Thymus (tissue), 11 donors: ENCODE data around the gene NCAPG2. TPM values are rescaled to one million over a fixed set of nuclear protein-coding genes. Genes with fewer than 3 reads are reported as not detected.

Experiments
- DNase-seq, 9 donors: peaks; one replicate each; pipeline ENCODE4 v3.0.0-alpha.2; 2013; ENCODE audit warnings: low spot score in 9 of 9, low read depth in 6 of 9, missing footprints in 1 of 9
- H3K27ac ChIP-seq, 2 donors: one replicate each; pipeline ENCODE4 v1.5.1; 2013; ENCODE audit warnings: control low read depth in 1 of 2, low read depth in 1 of 2, low read length in 1 of 2, mild to moderate bottlenecking in 1 of 2, moderate library complexity in 1 of 2
- H3K27me3 ChIP-seq, 2 donors: one replicate each; pipeline ENCODE4 v1.5.1; 2013; ENCODE audit warnings: low read length in 1 of 2; ENCODE audit not compliant: control insufficient read depth in 2 of 2, insufficient read depth in 1 of 2
- H3K36me3 ChIP-seq, 2 donors: one replicate each; pipeline ENCODE4 v1.5.1; 2013; ENCODE audit warnings: low read length in 1 of 2, mild to moderate bottlenecking in 1 of 2, moderate library complexity in 1 of 2; ENCODE audit not compliant: control insufficient read depth in 2 of 2, insufficient read depth in 2 of 2
- H3K4me1 ChIP-seq, 2 donors: one replicate each; pipeline ENCODE4 v1.5.1; 2013; ENCODE audit warnings: low read length in 2 of 2; ENCODE audit not compliant: control insufficient read depth in 2 of 2, insufficient read depth in 2 of 2
- H3K4me3 ChIP-seq, 2 donors: one replicate each; pipeline ENCODE4 v1.5.1; 2013; ENCODE audit warnings: low read length in 2 of 2, control low read depth in 1 of 2, mild to moderate bottlenecking in 1 of 2
- H3K9me3 ChIP-seq, 2 donors: one replicate each; pipeline ENCODE4 v1.5.1; 2013; ENCODE audit warnings: low read length in 1 of 2, mild to moderate bottlenecking in 1 of 2; ENCODE audit not compliant: control insufficient read depth in 2 of 2, insufficient read depth in 1 of 2
- WGBS: extraction: QIAGEN DNeasy Blood & Tissue Kit; methylation state at CpG from one replicate; pipeline ENCODE4 v1.1.7; 2013; 5-methylcytosine and 5-hydroxymethylcytosine counted together
- polyA plus RNA-seq: library from polyadenylated mRNA; stranded (reverse); fragments of 200-250 nt; gene quantifications from one replicate; pipeline ENCODE4 v1.2.3, GENCODE V29; 2013
- total RNA-seq: library from RNA; stranded (reverse); fragments of 120-200 nt; gene quantifications from one replicate; pipeline ENCODE4 v1.2.4, GENCODE V29; 2013
- donor health status: healthy.

The NCAPG2 gene
- total and polyA plus RNA-seq, 2 donors = 3.8 to 22.7 TPM

DNA sequence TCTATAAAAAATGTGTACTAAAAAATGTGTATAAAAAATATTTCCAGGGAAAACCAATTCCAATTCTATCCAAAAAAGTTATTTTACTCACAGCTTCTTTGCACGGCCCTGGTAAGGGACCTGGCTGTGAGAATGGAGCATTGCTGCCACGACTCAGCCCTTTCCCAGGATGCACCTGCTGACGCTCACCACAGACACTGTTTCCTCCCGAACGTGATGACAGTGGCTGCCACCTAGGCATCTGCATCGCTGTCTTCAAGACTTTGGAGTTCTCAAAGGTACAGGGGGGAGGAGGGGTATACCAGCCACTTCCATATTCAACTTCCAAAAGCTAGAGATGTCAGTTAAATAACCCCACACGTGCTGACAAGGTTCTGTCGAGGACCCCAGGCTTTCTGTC lies 93.1 kb downstream of the NCAPG2 start:
- Histone ChIP-seq H3K4me1 (no peaks in the 10 kb centered on the region), H3K27ac (no peak overlapping the region), H3K27me3 (no peaks in the 10 kb centered on the region), H3K4me3 (no peak overlapping the region), H3K36me3 (peaks cover 13 to 17% of the 10 kb centered on the region in 2 donors), H3K9me3 (no peaks in the 10 kb centered on the region)
- WGBS = 9% methylated on average over 8 of the region's 8 CpGs
- DNase-seq = peak in 6 of 9 donors; percentile 9 to 60 (median 22)

DNA sequence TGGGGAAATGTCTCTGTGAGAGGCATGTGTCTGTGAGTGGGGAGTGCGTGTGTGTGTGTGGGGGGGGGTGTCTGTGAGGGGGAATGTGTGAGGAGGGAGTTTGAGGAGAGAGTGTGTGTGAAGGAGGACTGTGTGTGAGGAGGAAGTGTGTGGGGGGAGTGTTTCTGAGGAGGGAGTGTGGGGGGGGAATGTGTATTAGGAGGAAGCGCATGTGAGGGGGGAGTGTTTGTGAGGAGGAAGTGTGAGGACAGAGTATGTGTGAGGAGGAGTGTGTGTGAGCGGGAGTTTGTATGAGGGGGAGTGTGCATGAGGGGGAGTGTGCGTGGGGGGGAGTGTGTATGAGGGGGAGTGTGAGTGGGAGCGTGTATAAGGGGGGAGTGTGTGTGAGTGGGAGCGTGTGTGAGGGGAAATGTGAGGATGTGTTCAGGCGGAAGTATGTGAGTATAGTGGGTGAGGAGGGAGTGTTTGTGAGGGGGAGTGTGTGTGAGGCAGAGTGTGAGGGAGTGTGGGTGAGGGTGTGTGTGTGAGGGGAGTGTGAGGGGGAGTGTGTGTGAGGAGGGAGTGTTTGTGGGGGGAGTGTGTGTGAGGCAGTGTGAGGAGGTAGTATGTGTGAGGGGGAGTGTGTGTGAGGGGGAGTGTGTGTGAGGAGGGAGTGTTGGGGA lies 95.2 kb downstream of the NCAPG2 start:
- H3K36me3 ChIP-seq = peaks cover 19% of the 10 kb centered on the region in 2 donors
- no peak overlapping the region for H3K4me3 ChIP-seq
- H3K4me1 ChIP-seq = no peaks in the 10 kb centered on the region
- no peaks in the 10 kb centered on the region for H3K27me3 ChIP-seq
- H3K9me3 ChIP-seq = no peaks in the 10 kb centered on the region
- DNase-seq = no peak
- WGBS = 97% methylated on average over 7 of the region's 7 CpGs
- H3K27ac ChIP-seq = no peak overlapping the region

GRCh38 chr7:158607563-158607962 lies 97.0 kb downstream of the NCAPG2 start:
- no peak overlapping the region for H3K27ac ChIP-seq
- H3K9me3 ChIP-seq = peaks cover 0 to 6% of the 10 kb centered on the region in 2 donors
- peaks cover 16 to 19% of the 10 kb centered on the region in 2 donors for H3K36me3 ChIP-seq
- H3K27me3 ChIP-seq = no peaks in the 10 kb centered on the region
- WGBS = 87% methylated on average over 6 of the region's 6 CpGs
- DNase-seq = no peak
- H3K4me3 ChIP-seq = no peak overlapping the region
- H3K4me1 ChIP-seq = no peaks in the 10 kb centered on the region

GRCh38 chr7:158606671-158607424 lies 97.8 kb downstream of the NCAPG2 start:
- 98% methylated on average over 18 of the region's 18 CpGs for WGBS

GRCh38 chr7:158606129-158606528 lies 98.5 kb downstream of the NCAPG2 start:
- no peak overlapping the region for H3K4me3 ChIP-seq
- H3K27me3 ChIP-seq = no peaks in the 10 kb centered on the region
- 96% methylated on average over 4 of the region's 4 CpGs for WGBS
- no peak for DNase-seq
- peaks cover 0 to 6% of the 10 kb centered on the region in 2 donors for H3K9me3 ChIP-seq
- no peaks in the 10 kb centered on the region for H3K4me1 ChIP-seq
- peaks cover 16 to 19% of the 10 kb centered on the region in 2 donors for H3K36me3 ChIP-seq
- no peak overlapping the region for H3K27ac ChIP-seq

More at GRCh38 chr7:158606671-158607424, 97.8 kb downstream of the NCAPG2 start:
- Histone ChIP-seq H3K9me3 (peaks cover 0 to 6% of the 10 kb centered on the region in 2 donors), H3K4me1 (no peaks in the 10 kb centered on the region), H3K36me3 (peaks cover 16 to 19% of the 10 kb centered on the region in 2 donors), H3K27ac (no peak overlapping the region), H3K27me3 (no peaks in the 10 kb centered on the region), H3K4me3 (no peak overlapping the region)
- no peak for DNase-seq

DNA sequence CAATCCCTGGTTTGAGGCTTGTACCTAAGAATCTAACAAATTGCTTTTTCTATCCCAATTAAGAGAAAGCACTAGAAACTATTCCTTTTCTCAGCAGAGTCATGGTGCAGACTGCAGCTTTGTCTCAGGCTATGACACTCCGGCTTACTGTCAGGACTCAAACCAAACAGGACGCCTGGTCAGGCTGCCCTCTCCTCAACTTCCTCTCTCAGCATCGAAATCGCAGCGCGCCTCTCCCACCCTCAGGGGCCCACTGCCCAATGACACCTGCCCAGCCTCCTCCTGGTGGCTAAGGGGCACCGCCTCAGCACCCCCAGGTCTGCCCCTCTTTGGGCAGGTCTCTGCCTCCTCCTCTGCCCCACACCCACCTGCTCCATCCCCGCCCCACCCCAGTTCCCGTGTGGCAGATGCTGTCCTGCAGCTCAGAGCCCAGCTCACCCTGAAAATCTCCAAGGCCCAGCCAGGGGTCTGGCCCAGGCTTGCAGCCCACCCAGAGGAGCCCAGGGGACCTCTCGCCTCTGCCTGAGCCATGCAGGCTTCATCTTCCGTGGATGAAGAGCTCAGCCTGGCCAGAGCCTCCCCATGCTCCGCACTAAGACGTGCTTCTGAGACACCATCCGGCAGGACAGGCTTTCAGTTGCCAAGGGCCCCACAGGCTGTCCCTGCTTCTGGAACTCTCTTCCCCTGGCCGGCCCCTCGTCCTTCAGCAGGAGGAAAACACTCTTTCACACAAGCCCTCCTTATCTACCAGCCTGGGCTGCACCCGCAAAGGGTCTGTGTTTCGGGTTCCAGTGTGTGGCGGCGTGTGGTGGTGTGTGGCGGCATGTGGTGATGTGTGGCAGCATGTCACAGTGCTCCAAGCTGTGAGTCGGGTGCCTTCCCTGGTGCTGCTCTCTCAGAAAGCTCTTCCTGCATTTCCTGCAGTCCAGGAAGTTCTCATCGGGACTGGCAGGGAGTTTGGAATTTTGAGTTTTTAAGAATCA lies 100.5 kb downstream of the NCAPG2 start:
- Histone ChIP-seq H3K9me3 (peaks cover 0 to 6% of the 10 kb centered on the region in 2 donors), H3K27ac (no peak overlapping the region), H3K36me3 (peaks cover 13 to 16% of the 10 kb centered on the region in 2 donors), H3K27me3 (no peaks in the 10 kb centered on the region), H3K4me3 (no peak overlapping the region), H3K4me1 (no peaks in the 10 kb centered on the region)
- WGBS = 92% methylated on average over 23 of the region's 23 CpGs
- no peak for DNase-seq

DNA sequence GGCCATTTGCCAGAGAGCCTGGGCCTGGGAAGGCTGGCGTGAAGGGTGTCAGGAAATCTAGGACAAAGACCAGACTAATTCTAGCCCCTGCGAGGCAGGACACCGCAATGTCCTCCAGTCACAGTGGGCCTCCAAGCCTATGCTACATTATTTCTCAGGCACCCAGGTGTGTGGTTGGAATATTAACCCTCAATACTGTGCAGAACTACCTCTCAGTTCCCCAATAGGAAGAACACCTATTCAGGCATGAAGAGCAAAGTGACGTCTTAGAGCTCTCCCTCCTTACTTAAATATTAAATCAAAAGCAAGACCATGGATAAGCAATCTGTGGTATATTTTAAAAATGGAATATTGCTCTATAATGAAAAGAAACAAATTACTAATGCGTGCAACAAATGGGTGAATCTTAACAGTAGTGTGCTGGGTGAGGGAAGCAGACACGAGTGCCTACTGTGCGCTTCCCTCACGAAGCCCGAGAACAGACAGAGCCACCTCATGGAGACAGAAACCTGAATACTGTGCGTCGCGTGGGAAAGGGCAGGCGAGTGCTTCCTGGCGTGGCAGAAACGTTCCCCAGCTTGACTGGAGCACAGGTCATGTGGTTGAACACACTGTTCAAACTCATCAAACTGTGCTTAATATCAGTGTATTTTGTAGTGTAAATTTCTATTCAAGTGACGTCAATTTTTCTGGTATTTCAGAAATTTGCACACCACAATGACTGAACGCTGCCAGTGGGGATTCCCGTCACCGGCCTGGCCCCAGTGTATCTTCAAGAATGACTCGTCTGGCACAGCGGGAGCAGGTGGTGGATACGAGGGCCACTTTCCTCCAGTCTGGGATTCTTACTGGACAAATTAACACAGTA lies 101.5 kb downstream of the NCAPG2 start:
- Histone ChIP-seq H3K27me3 (no peaks in the 10 kb centered on the region), H3K4me1 (no peaks in the 10 kb centered on the region), H3K4me3 (no peak overlapping the region), H3K36me3 (peaks cover 13 to 15% of the 10 kb centered on the region in 2 donors), H3K27ac (no peak overlapping the region), H3K9me3 (peaks cover 0 to 6% of the 10 kb centered on the region in 2 donors)
- 97% methylated on average over 22 of the region's 22 CpGs for WGBS
- no peak for DNase-seq

- H3K36me3 ChIP-seq = peaks cover 6 to 7% of the 10 kb centered on the region in 2 donors
- peaks cover 0 to 6% of the 10 kb centered on the region in 2 donors for H3K9me3 ChIP-seq
- H3K27ac ChIP-seq = no peak overlapping the region
- H3K4me3 ChIP-seq = no peak overlapping the region
- no peaks in the 10 kb centered on the region for H3K4me1 ChIP-seq
- no peaks in the 10 kb centered on the region for H3K27me3 ChIP-seq
- no peak for DNase-seq
- 97% methylated on average over 7 of the region's 7 CpGs for WGBS
These were observed 102.6 kb downstream of the NCAPG2 start for GRCh38 chr7:158602041-158602440.
